GM23338 (cell line): ENCODE results near the gene SIGLEC9. TPM values are rescaled to one million over a fixed set of nuclear protein-coding genes. Genes with fewer than 3 reads are reported as not detected.

Experiments
- ATAC-seq: fragments of 200-7000 bp; cut with Tn5 transposase; 3 replicates; pipeline ENCODE4 v1.9.1; 2020
- DNase-seq: peaks from one replicate; pipeline ENCODE4 v3.0.0-alpha.2; 2015; ENCODE audit warnings: low spot score
- H2AFZ ChIP-seq: fragments of 200-600 bp; sonication (generic); 2 replicates; pipeline ENCODE4 v1.8.0; 2016; ENCODE audit warnings: antibody characterized with exemption, mild to moderate bottlenecking, moderate library complexity
- H3F3A ChIP-seq: fragments of 200-600 bp; sonication (generic); replicated peaks from 2 replicates; pipeline ENCODE4 v1.8.0; 2017; ENCODE audit warnings: antibody characterized with exemption, mixed run types, low read depth
- H3K27ac ChIP-seq: fragments of 200-600 bp; sonication (generic); 2 replicates; pipeline ENCODE4 v1.6.1; 2016; ENCODE audit warnings: low read depth
- H3K27me3 ChIP-seq: fragments of 200-600 bp; sonication (generic); 2 replicates; pipeline ENCODE4 v1.8.0; 2016; ENCODE audit warnings: mild to moderate bottlenecking, mixed run types, moderate library complexity; ENCODE audit not compliant: insufficient read depth
- H3K36me3 ChIP-seq: fragments of 200-600 bp; sonication (generic); 2 replicates; pipeline ENCODE4 v1.8.0; 2016; ENCODE audit warnings: mild to moderate bottlenecking; ENCODE audit not compliant: insufficient read depth
- H3K4me1 ChIP-seq: fragments of 200-600 bp; sonication (generic); 2 replicates; pipeline ENCODE4 v1.8.0; 2016; ENCODE audit warnings: mild to moderate bottlenecking, moderate library complexity; ENCODE audit not compliant: insufficient read depth
- H3K4me2 ChIP-seq: fragments of 200-600 bp; sonication (generic); 2 replicates; pipeline ENCODE4 v1.7.1; 2017; ENCODE audit warnings: mixed run types
- H3K4me3 ChIP-seq: fragments of 200-600 bp; sonication (generic); 2 replicates; pipeline ENCODE4 v1.6.1; 2016; ENCODE audit warnings: mixed run types
- H3K79me2 ChIP-seq: fragments of 200-600 bp; sonication (generic); replicated peaks from 2 replicates; pipeline ENCODE4 v1.8.0; 2017; ENCODE audit warnings: mild to moderate bottlenecking; ENCODE audit not compliant: insufficient read depth
- H3K9me2 ChIP-seq: fragments of 200-600 bp; sonication (generic); 2 replicates; pipeline ENCODE4 v1.8.0; 2017; ENCODE audit not compliant: insufficient read depth
- H4K20me1 ChIP-seq: fragments of 200-600 bp; sonication (generic); replicated peaks from 2 replicates; pipeline ENCODE4 v1.8.0; 2017; ENCODE audit warnings: mild to moderate bottlenecking; ENCODE audit not compliant: insufficient read depth
- H3K27ac Mint-ChIP-seq: 2 replicates; pipeline ENCODE4 v1.8.0; 2020; ENCODE audit warnings: inconsistent platforms, mild to moderate bottlenecking, moderate library complexity, mixed read lengths
- H3K27me3 Mint-ChIP-seq: 3 replicates; pipeline ENCODE4 v1.8.0; 2022; ENCODE audit warnings: low read depth, mild to moderate bottlenecking, moderate library complexity, mixed read lengths, inconsistent platforms; ENCODE audit not compliant: insufficient read depth, poor library complexity
- H3K36me3 Mint-ChIP-seq: 3 replicates; pipeline ENCODE4 v1.8.0; 2021; ENCODE audit warnings: low read depth, mild to moderate bottlenecking, inconsistent platforms, moderate library complexity, mixed read lengths
- H3K4me1 Mint-ChIP-seq: 3 replicates; pipeline ENCODE4 v1.8.0; 2020; ENCODE audit warnings: mild to moderate bottlenecking, inconsistent platforms, mixed read lengths
- H3K4me3 Mint-ChIP-seq: 3 replicates; pipeline ENCODE4 v1.8.0; 2021; ENCODE audit warnings: moderate library complexity, mild to moderate bottlenecking, inconsistent platforms, mixed read lengths
- H3K9me3 Mint-ChIP-seq: 3 replicates; pipeline ENCODE4 v1.8.0; 2020; ENCODE audit warnings: moderate library complexity, mild to moderate bottlenecking, inconsistent platforms, mixed read lengths
- CREB1 ChIP-seq: fragments of 250-450 bp; sonication (Bioruptor Pico); IDR thresholded peaks from 2 replicates; pipeline ENCODE4 v1.5.0; 2020; ENCODE audit warnings: low read depth, mild to moderate bottlenecking, moderate library complexity
- EZH2phosphoT487 ChIP-seq: fragments of 200-600 bp; sonication (generic); IDR thresholded peaks from one replicate; pipeline ENCODE4 v1.8.1; 2018; ENCODE audit warnings: antibody characterized with exemption; ENCODE audit not compliant: unreplicated experiment
- REST ChIP-seq: IDR thresholded peaks from one replicate; pipeline ENCODE4 v1.6.1; 2018; ENCODE audit warnings: antibody characterized with exemption; ENCODE audit not compliant: unreplicated experiment
- STAT1 ChIP-seq: IDR thresholded peaks from one replicate; pipeline ENCODE4 v1.6.1; 2016; ENCODE audit warnings: antibody characterized with exemption; ENCODE audit not compliant: unreplicated experiment
- ZNF114 ChIP-seq: fragments of 250-450 bp; sonication (Bioruptor Pico); IDR thresholded peaks from 2 replicates; pipeline ENCODE4 v1.5.0; 2020; ENCODE audit warnings: mild to moderate bottlenecking, moderate library complexity
- polyA plus RNA-seq: library from polyadenylated mRNA; unstranded; fragments of >200 nt; fragmentation: Nextera tagmentation; extraction: Ambion mirVana; gene quantifications from 2 replicates; pipeline ENCODE4 v1.2.1, GENCODE V29; 2016
- total RNA-seq: library from RNA; depleted of rRNA; stranded (reverse); fragments of >200 nt; shearing (Covaris generic); gene quantifications from 2 replicates; pipeline ENCODE4 v1.2.3, GENCODE V29; 2014
- TF ChIP-seq, protein P1 (sequence below), 2 experiments: fragments of 200-600 bp in 1 of 2; sonication (generic) in 1 of 2; conservative IDR thresholded peaks; 2 replicates each; pipeline versions ENCODE4 v1.5.1 to v1.6.1; 2016 to 2017; ENCODE audit warnings: antibody characterized with exemption in 2 of 2, low read depth in 2 of 2, mild to moderate bottlenecking in 2 of 2, moderate library complexity in 1 of 2
- TF ChIP-seq, protein P2 (sequence below): IDR thresholded peaks from 2 replicates; pipeline ENCODE4 v1.6.1; 2016; ENCODE audit warnings: antibody characterized with exemption
- TF ChIP-seq, protein P3 (sequence below): fragments of 250-450 bp; sonication (Bioruptor Pico); IDR thresholded peaks from 2 replicates; pipeline ENCODE4 v1.5.0; 2020; ENCODE audit warnings: mild to moderate bottlenecking, moderate library complexity

SIGLEC9 gene
- total and polyA plus RNA-seq, 2 experiments from 2014 or later = not detected

DNA sequence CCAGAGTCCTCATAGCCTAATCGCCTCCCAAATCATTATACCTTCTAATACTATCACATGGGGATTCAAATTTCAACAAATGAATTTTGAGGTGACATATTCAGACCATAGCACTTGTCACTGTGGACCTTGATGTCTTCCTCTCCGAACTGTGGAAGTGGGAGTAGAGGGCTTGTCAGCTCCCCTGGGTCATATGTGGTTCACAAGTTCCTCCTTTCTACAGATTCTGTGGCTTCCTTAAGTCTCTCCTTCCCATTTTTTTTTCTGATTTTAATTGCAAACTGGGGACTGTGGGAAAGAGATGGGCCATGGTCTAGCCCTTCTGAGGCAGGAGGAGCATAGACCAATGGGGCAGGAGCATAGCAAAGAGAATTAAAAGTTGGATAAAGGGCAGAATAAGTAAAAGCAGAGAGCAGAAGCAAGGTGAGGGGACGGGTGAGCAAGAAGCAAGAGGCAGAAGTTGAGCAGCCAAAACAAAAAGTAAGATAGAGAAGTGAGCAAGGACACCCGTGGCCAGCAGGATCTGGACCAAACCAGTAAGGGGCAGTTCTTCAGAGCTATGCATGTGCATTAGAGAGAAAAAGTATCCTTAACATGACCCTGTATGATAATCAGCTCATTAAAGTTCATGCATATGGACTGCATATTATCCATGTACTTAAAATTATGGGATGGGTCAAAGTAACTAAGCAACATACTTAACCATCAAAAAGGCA, 14.8 kb downstream of the SIGLEC9 start:
- peaks cover 31% of the 10 kb centered on the region for H3K4me1 Mint-ChIP-seq
- H3K27me3 ChIP-seq = no peaks in the 10 kb centered on the region
- H3K4me2 ChIP-seq = no peak overlapping the region
- H3K4me3 ChIP-seq = no peak overlapping the region
- no peaks in the 10 kb centered on the region for H4K20me1 ChIP-seq
- ATAC-seq = no peak
- no peak overlapping the region for H2AFZ ChIP-seq
- no peak overlapping the region for H3K4me3 Mint-ChIP-seq
- peaks cover 3% of the 10 kb centered on the region; the same call in 2 of the 3 replicates for H3K9me3 Mint-ChIP-seq
- no peaks in the 10 kb centered on the region for H3K9me2 ChIP-seq
- TF ChIP-seq REST = no peak
- no peak overlapping the region for H3K27ac ChIP-seq
- no peaks in the 10 kb centered on the region for H3K36me3 ChIP-seq
- no peak overlapping the region for H3K27ac Mint-ChIP-seq
- no peaks in the 10 kb centered on the region for H3F3A ChIP-seq
- no peak for DNase-seq
- H3K79me2 ChIP-seq = no peaks in the 10 kb centered on the region
- peaks cover 29% of the 10 kb centered on the region for H3K27me3 Mint-ChIP-seq
- no peaks in the 10 kb centered on the region for H3K36me3 Mint-ChIP-seq
- peaks cover 14% of the 10 kb centered on the region for H3K4me1 ChIP-seq

GRCh38 chr19:51140441-51140840, 15.7 kb downstream of the SIGLEC9 start:
- H3K4me3 Mint-ChIP-seq = peak overlapping the region; percentile 55
- DNase-seq = peak; percentile 47
- TF ChIP-seq, protein P1, sequence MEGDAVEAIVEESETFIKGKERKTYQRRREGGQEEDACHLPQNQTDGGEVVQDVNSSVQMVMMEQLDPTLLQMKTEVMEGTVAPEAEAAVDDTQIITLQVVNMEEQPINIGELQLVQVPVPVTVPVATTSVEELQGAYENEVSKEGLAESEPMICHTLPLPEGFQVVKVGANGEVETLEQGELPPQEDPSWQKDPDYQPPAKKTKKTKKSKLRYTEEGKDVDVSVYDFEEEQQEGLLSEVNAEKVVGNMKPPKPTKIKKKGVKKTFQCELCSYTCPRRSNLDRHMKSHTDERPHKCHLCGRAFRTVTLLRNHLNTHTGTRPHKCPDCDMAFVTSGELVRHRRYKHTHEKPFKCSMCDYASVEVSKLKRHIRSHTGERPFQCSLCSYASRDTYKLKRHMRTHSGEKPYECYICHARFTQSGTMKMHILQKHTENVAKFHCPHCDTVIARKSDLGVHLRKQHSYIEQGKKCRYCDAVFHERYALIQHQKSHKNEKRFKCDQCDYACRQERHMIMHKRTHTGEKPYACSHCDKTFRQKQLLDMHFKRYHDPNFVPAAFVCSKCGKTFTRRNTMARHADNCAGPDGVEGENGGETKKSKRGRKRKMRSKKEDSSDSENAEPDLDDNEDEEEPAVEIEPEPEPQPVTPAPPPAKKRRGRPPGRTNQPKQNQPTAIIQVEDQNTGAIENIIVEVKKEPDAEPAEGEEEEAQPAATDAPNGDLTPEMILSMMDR (conservative IDR thresholded peaks at IDR 0.05; ENCODE audit: low read depth in 2 of 2) = no peak
- no peak for TF ChIP-seq STAT1
- TF ChIP-seq, protein P2, sequence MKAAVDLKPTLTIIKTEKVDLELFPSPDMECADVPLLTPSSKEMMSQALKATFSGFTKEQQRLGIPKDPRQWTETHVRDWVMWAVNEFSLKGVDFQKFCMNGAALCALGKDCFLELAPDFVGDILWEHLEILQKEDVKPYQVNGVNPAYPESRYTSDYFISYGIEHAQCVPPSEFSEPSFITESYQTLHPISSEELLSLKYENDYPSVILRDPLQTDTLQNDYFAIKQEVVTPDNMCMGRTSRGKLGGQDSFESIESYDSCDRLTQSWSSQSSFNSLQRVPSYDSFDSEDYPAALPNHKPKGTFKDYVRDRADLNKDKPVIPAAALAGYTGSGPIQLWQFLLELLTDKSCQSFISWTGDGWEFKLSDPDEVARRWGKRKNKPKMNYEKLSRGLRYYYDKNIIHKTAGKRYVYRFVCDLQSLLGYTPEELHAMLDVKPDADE = no peak
- no peak for TF ChIP-seq CREB1 (CRISPR knock-in tag)
- TF ChIP-seq ZNF114 = no peak
- TF ChIP-seq EZH2phosphoT487 = no peak
- TF ChIP-seq, protein P3, sequence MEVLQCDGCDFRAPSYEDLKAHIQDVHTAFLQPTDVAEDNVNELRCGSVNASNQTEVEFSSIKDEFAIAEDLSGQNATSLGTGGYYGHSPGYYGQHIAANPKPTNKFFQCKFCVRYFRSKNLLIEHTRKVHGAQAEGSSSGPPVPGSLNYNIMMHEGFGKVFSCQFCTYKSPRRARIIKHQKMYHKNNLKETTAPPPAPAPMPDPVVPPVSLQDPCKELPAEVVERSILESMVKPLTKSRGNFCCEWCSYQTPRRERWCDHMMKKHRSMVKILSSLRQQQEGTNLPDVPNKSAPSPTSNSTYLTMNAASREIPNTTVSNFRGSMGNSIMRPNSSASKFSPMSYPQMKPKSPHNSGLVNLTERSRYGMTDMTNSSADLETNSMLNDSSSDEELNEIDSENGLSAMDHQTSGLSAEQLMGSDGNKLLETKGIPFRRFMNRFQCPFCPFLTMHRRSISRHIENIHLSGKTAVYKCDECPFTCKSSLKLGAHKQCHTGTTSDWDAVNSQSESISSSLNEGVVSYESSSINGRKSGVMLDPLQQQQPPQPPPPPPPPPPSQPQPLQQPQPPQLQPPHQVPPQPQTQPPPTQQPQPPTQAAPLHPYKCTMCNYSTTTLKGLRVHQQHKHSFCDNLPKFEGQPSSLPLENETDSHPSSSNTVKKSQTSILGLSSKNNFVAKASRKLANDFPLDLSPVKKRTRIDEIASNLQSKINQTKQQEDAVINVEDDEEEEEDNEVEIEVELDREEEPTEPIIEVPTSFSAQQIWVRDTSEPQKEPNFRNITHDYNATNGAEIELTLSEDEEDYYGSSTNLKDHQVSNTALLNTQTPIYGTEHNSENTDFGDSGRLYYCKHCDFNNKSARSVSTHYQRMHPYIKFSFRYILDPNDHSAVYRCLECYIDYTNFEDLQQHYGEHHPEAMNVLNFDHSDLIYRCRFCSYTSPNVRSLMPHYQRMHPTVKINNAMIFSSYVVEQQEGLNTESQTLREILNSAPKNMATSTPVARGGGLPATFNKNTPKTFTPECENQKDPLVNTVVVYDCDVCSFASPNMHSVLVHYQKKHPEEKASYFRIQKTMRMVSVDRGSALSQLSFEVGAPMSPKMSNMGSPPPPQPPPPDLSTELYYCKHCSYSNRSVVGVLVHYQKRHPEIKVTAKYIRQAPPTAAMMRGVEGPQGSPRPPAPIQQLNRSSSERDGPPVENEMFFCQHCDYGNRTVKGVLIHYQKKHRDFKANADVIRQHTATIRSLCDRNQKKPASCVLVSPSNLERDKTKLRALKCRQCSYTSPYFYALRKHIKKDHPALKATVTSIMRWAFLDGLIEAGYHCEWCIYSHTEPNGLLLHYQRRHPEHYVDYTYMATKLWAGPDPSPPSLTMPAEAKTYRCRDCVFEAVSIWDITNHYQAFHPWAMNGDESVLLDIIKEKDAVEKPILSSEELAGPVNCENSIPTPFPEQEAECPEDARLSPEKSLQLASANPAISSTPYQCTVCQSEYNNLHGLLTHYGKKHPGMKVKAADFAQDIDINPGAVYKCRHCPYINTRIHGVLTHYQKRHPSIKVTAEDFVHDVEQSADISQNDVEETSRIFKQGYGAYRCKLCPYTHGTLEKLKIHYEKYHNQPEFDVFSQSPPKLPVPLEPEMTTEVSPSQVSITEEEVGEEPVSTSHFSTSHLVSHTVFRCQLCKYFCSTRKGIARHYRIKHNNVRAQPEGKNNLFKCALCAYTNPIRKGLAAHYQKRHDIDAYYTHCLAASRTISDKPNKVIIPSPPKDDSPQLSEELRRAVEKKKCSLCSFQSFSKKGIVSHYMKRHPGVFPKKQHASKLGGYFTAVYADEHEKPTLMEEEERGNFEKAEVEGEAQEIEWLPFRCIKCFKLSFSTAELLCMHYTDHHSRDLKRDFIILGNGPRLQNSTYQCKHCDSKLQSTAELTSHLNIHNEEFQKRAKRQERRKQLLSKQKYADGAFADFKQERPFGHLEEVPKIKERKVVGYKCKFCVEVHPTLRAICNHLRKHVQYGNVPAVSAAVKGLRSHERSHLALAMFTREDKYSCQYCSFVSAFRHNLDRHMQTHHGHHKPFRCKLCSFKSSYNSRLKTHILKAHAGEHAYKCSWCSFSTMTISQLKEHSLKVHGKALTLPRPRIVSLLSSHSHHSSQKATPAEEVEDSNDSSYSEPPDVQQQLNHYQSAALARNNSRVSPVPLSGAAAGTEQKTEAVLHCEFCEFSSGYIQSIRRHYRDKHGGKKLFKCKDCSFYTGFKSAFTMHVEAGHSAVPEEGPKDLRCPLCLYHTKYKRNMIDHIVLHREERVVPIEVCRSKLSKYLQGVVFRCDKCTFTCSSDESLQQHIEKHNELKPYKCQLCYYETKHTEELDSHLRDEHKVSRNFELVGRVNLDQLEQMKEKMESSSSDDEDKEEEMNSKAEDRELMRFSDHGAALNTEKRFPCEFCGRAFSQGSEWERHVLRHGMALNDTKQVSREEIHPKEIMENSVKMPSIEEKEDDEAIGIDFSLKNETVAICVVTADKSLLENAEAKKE = no peak

More at GRCh38 chr19:51140441-51140840, 15.7 kb downstream of the SIGLEC9 start:
- Histone ChIP-seq H3F3A (no peaks in the 10 kb centered on the region), H3K27ac (no peak overlapping the region), H3K4me3 (peak overlapping the region; percentile 34), H2AFZ (peak overlapping the region; percentile 89), H3K36me3 (no peaks in the 10 kb centered on the region), H3K4me2 (peak overlapping the region; percentile 60), H3K4me1 (peaks cover 14% of the 10 kb centered on the region), H3K9me2 (no peaks in the 10 kb centered on the region), H3K79me2 (no peaks in the 10 kb centered on the region), H3K27me3 (no peaks in the 10 kb centered on the region), H4K20me1 (no peaks in the 10 kb centered on the region)
- H3K36me3 Mint-ChIP-seq = no peaks in the 10 kb centered on the region
- H3K9me3 Mint-ChIP-seq = peaks cover 3% of the 10 kb centered on the region; the same call in 2 of the 3 replicates
- peak; percentile 89 for ATAC-seq
- peaks cover 31% of the 10 kb centered on the region for H3K4me1 Mint-ChIP-seq
- H3K27ac Mint-ChIP-seq = no peak overlapping the region; the same call in 1 of the 2 replicates
- H3K27me3 Mint-ChIP-seq = peaks cover 27% of the 10 kb centered on the region
